Astrocyte (in vitro differentiated cells and primary cell): ENCODE data around the gene ELK4. TPM values are rescaled to one million over a fixed set of nuclear protein-coding genes. Genes with fewer than 3 reads are reported as not detected.

Experiments
- DNase-seq: peaks from one replicate; pipeline ENCODE4 v3.0.0-alpha.2; 2010; ENCODE audit warnings: low read depth
- FAIRE-seq: peaks from 2 replicates; lab custom pipeline; 2011; peaks lifted over from hg19 to GRCh38; lab: Jason Lieb, UNC
- H2AFZ ChIP-seq: 2 replicates; pipeline ENCODE4 v1.6.0; 2012; ENCODE audit warnings: low read depth, low read length, inconsistent platforms
- H3K27ac ChIP-seq: 2 replicates; pipeline ENCODE4 v1.5.1; 2011; ENCODE audit warnings: low read depth, low read length, inconsistent platforms
- H3K27me3 ChIP-seq: 2 replicates; pipeline ENCODE4 v1.6.0; 2011; ENCODE audit warnings: low read length, inconsistent platforms; ENCODE audit not compliant: insufficient read depth
- H3K36me3 ChIP-seq: 2 replicates; pipeline ENCODE4 v1.5.1; 2011; ENCODE audit warnings: low read length, inconsistent platforms; ENCODE audit not compliant: insufficient read depth
- H3K4me1 ChIP-seq: 2 replicates; pipeline ENCODE4 v1.5.1; 2011; ENCODE audit warnings: low read length, inconsistent platforms; ENCODE audit not compliant: insufficient read depth
- H3K4me2 ChIP-seq: 2 replicates; pipeline ENCODE4 v1.6.0; 2012; ENCODE audit warnings: low read length, inconsistent platforms
- H3K4me3 ChIP-seq: 2 replicates; pipeline ENCODE4 v1.5.1; 2011; ENCODE audit warnings: low read depth, mild to moderate bottlenecking, low read length, inconsistent platforms; ENCODE audit not compliant: insufficient read depth
- H3K79me2 ChIP-seq: 2 replicates; pipeline ENCODE4 v1.6.0; 2012; ENCODE audit warnings: mild to moderate bottlenecking, low read length, inconsistent platforms; ENCODE audit not compliant: insufficient read depth
- H3K9ac ChIP-seq: 2 replicates; pipeline ENCODE4 v1.6.0; 2012; ENCODE audit warnings: mild to moderate bottlenecking, low read length, inconsistent platforms
- H3K9me3 ChIP-seq: 2 replicates; pipeline ENCODE4 v1.5.1; 2012; ENCODE audit warnings: low read depth, mild to moderate bottlenecking, low read length, inconsistent platforms; ENCODE audit not compliant: insufficient read depth
- H4K20me1 ChIP-seq: 2 replicates; pipeline ENCODE4 v1.6.0; 2012; ENCODE audit warnings: low read length, inconsistent platforms; ENCODE audit not compliant: insufficient read depth
- H3K27ac Mint-ChIP-seq: one replicate; pipeline ENCODE4 v1.8.0; 2021; ENCODE audit warnings: mild to moderate bottlenecking, mixed read lengths; ENCODE audit not compliant: unreplicated experiment
- H3K27me3 Mint-ChIP-seq: one replicate; pipeline ENCODE4 v1.8.0; 2021; ENCODE audit warnings: low read depth, mixed read lengths; ENCODE audit not compliant: unreplicated experiment
- H3K36me3 Mint-ChIP-seq: one replicate; pipeline ENCODE4 v1.8.0; 2021; ENCODE audit warnings: low read depth, mixed read lengths; ENCODE audit not compliant: unreplicated experiment
- H3K4me1 Mint-ChIP-seq: one replicate; pipeline ENCODE4 v1.8.0; 2021; ENCODE audit warnings: low read depth, mixed read lengths; ENCODE audit not compliant: unreplicated experiment
- H3K4me3 Mint-ChIP-seq: one replicate; pipeline ENCODE4 v1.8.0; 2021; ENCODE audit warnings: mild to moderate bottlenecking, moderate library complexity, mixed read lengths; ENCODE audit not compliant: unreplicated experiment
- H3K9me3 Mint-ChIP-seq: one replicate; pipeline ENCODE4 v1.8.0; 2021; ENCODE audit warnings: mild to moderate bottlenecking, mixed read lengths; ENCODE audit not compliant: unreplicated experiment
- CTCF ChIP-seq: IDR thresholded peaks from 2 replicates; pipeline ENCODE4 v1.5.1; 2011; ENCODE audit warnings: low read depth, mild to moderate bottlenecking, inconsistent platforms, low read length, moderate library complexity; ENCODE audit not compliant: insufficient read depth
- EZH2 ChIP-seq: IDR thresholded peaks from 2 replicates; pipeline ENCODE4 v1.6.1; 2012; ENCODE audit warnings: mild to moderate bottlenecking, low read length, inconsistent platforms; ENCODE audit not compliant: insufficient read depth
- total RNA-seq: library from RNA; stranded (reverse); gene quantifications from 2 replicates; pipeline ENCODE4 v1.2.1, GENCODE V29; 2021

The ELK4 gene
- total RNA-seq, 1 donor from 2014 or later, result 31.3 TPM

GRCh38 chr1:205569411-205570172 lies 62.2 kb downstream of the ELK4 start:
- H3K27me3 ChIP-seq, result peaks cover 66% of the 10 kb centered on the region

DNA sequence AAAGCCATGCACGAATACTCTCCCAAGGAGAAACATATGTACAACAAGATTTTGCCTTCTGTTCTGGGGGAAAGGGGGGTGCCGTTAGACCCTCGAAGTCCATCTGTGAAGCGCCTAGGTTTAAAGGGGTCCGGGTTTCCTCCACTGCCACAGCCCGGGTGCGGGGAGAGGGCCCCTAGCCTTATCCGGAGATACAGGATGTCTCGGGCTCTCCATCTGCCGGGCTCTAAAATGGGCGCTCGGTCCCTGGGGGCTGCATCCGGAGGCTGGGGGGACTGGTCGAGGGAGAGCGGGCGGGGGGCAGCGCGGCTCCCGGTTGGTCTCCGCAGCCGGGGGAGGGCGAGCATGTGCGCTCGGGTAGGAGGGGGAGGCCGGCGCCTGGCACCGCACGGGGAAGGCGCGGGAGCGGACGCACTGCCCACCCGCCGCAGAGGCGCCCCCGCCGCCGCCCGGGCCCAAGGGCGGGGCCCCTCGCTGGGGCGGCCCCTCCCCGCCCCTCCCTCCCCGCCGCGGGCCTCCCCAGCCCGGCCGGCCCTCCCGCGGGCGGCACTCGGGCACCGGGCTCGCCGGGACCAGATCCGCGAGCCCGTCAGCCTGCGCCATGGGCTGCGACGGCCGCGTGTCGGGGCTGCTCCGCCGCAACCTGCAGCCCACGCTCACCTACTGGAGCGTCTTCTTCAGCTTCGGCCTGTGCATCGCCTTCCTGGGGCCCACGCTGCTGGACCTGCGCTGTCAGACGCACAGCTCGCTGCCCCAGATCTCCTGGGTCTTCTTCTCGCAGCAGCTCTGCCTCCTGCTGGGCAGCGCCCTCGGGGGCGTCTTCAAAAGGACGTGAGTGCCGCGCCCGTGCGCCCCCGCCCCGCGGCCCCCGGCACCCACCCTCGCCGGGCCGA lies 63.1 kb downstream of the ELK4 start:
- Histone ChIP-seq H3K4me1 (no peaks in the 10 kb centered on the region), H3K27me3 (peaks cover 75% of the 10 kb centered on the region), H4K20me1 (no peaks in the 10 kb centered on the region), H2AFZ (no peak overlapping the region), H3K36me3 (no peaks in the 10 kb centered on the region), H3K27ac (no peak overlapping the region), H3K4me2 (peak overlapping the region; percentile 50), H3K9me3 (no peaks in the 10 kb centered on the region), H3K9ac (no peak overlapping the region), H3K79me2 (no peaks in the 10 kb centered on the region), H3K4me3 (no peak overlapping the region)
- TF ChIP-seq EZH2 (peak; percentile 81), CTCF (no peak)
- no peaks in the 10 kb centered on the region for H3K36me3 Mint-ChIP-seq
- peaks cover 65% of the 10 kb centered on the region for H3K27me3 Mint-ChIP-seq
- H3K9me3 Mint-ChIP-seq, result peaks cover 2% of the 10 kb centered on the region
- no peak overlapping the region for H3K27ac Mint-ChIP-seq
- peaks cover 2% of the 10 kb centered on the region for H3K4me1 Mint-ChIP-seq
- FAIRE-seq (no peak), DNase-seq (no peak)
- H3K4me3 Mint-ChIP-seq, result peak overlapping the region; percentile 50

More at GRCh38 chr1:205569411-205570172, 62.2 kb downstream of the ELK4 start:
- H3K9me3 ChIP-seq, result no peaks in the 10 kb centered on the region
- H3K4me3 Mint-ChIP-seq, result no peak overlapping the region
- no peaks in the 10 kb centered on the region for H3K36me3 ChIP-seq
- H3K9ac ChIP-seq, result no peak overlapping the region
- H3K4me2 ChIP-seq, result no peak overlapping the region
- no peak overlapping the region for H3K27ac Mint-ChIP-seq
- H3K36me3 Mint-ChIP-seq, result peaks cover 3% of the 10 kb centered on the region
- no peaks in the 10 kb centered on the region for H3K79me2 ChIP-seq
- H3K27me3 Mint-ChIP-seq, result peaks cover 65% of the 10 kb centered on the region
- H3K4me1 ChIP-seq, result no peaks in the 10 kb centered on the region
- no peaks in the 10 kb centered on the region for H4K20me1 ChIP-seq
- H3K27ac ChIP-seq, result no peak overlapping the region
- no peak for FAIRE-seq
- no peak overlapping the region for H3K4me3 ChIP-seq
- TF ChIP-seq EZH2 (peak; percentile 76), CTCF (no peak)
- no peak for DNase-seq
- H3K9me3 Mint-ChIP-seq, result peaks cover 2% of the 10 kb centered on the region
- peaks cover 2% of the 10 kb centered on the region for H3K4me1 Mint-ChIP-seq
- H2AFZ ChIP-seq, result no peak overlapping the region
